Cardiac septum (tissue), 1 donor: Measurements from ENCODE around the gene ADAMTS13. TPM values are rescaled to one million over a fixed set of nuclear protein-coding genes. Genes with fewer than 3 reads are reported as not detected.

ENCODE experiments used
- DNase-seq: peaks from one replicate; pipeline ENCODE4 v3.0.0-alpha.2; 2020; ENCODE audit warnings: low spot score
- intact Hi-C: fragments of 100-400 bp; cut with DNase I; formaldehyde crosslinking; loops from one replicate; pipeline ENCODE4 v1.14.0; 2022
- total RNA-seq: library from RNA; stranded (reverse); fragmentation: NEBNext Ultra II Directional; extraction: Animal tissue kit (Norgen Biotek cat#: 25700); gene quantifications from one replicate; pipeline ENCODE4 v1.2.1, GENCODE V29; 2021
- donor health status: DM: no; HTN: no; CAD: no.

ADAMTS13 gene
- total RNA-seq, 1 donor from 2014 or later: 3.3 TPM

DNA sequence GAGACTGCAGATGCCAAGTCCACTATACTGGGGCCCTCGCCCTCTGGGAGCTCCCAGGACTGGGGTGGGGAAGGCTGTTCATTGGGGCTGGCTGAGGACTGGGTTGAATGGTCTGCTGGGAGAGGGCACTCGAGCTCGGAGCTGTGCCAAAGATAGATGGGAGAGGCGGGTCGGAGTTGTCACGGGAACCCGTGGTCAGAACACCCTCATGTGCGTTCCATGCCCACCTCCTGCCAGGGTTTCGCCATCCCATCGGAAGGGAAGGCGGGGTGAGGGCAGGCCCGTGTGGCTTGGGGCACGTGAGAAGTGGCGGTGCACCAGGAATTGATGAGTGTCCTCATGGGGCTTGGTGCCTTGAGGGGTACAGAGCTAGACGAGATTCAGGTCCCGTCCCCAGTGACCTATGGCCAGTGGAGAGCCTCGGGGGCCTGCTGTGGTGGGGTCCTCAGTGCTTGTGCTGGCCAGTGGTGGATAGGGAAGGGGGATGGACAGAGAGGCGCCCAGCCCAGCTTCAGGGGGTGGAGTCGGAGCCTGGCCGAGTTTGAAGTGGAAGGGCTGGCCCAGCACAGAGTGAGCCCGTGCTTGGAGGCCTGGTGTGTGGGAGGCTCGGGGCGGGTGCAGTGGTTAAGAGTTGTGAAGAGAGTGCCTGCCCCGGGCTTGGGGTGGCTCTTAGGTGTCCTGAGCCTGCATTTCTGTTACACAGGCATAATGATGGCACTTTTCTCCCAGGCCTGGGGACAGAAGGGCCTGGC lies 41.9 kb downstream of the ADAMTS13 start:
- intact Hi-C loops: no loop called here
- DNase-seq: no peak

DNA sequence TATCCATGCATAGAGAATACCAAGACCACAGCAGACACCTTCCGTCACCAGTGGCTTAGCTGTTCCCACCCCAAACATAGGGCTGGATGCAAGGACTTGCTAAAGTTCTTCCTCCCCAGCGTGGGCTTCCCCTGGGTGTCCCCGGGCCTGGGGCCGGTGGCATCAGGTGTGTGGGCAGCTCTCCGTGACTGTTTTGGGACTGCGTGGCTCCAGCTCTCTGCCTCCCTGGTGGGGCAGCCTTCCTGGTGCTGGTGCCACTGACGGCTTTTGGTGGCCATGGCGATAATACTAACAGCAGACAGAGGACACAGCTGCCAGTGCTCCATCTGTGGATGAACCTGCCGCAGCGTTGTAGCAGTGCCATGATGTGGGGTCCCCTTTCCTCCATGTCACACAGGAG lies 42.5 kb downstream of the ADAMTS13 start:
- no peak for DNase-seq
- intact Hi-C loops: no loop called here

- intact Hi-C loops: no loop called here
- no peak for DNase-seq
Measured at GRCh38 chr9:133465984-133466383, 43.8 kb downstream of the ADAMTS13 start.

DNA sequence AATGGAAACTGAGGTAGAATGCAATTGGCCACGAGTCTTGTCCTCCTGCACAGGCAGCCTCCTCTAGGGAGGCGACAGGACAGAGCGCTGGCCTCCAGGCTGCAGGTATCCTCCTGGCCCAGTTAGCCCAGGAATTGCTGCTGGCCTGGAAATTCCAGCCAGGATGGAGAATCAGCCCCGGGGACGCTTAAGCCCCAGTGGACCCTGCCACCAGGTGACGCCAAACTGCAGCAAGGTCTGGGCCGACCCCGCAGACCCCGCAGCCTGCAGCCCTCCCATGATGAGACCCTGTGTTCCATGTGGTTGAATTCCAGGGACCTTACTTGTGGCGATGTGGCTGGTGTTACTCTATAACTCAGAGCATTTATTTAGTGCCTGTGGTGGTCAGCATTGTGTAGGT lies 44.9 kb downstream of the ADAMTS13 start:
- no peak for DNase-seq
- intact Hi-C loops: no loop called here

DNA sequence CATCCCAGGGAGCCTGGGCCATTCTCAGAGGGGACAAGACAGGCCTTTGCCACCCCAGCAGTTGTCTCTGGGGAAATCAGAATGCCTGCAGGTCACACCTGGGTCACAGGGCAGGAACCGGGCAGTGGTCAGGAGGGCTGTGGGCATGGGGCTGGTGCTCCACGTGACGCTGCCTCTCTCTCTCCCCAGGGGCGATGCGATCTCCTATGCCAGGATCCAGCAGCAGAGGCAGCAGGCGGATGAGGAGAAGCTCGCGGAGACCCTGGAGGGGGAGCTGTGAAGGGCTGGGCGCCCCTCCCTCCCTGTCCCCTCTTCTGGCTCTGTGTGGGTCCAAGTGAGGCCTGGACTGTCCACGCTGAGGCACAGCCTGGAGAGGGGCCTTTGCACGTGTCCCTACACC lies 46.2 kb downstream of the ADAMTS13 start:
- intact Hi-C loops: no loop called here

DNA sequence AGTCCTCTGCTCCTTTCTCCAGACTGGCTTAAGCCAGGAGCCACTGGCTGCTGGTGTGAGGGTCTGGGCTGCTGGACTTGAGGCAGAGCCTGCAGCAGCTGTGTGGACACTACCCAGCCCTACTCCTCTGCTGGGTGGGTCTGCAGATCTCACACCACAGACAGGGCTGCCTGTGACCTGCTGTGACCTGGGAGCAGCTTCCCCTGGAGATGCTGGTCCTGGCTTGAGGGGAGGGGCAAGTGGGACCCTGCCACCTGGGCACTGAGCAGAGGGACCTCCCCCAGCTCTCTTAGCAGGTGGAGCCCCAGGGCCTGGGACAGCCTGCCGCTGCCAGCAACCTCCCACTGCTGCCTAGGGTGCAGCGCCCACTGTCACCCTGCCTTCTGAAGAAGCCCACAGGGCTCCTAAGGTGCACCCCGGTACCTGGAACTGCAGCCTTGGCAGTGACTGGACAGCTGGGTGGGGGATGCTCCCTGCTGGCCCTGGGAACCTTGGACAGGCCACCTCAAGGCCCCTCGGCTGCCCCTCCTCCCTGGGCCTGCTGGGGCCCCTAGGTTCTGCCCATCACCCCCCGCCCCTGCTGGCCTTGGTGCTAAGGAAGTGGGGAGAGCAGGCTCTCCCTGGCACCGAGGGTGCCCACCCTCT lies 46.7 kb downstream of the ADAMTS13 start:
- no peak for DNase-seq
- intact Hi-C loops: no loop called here

More for the DNA sequence above, 46.2 kb downstream of the ADAMTS13 start:
- no peak for DNase-seq

DNA sequence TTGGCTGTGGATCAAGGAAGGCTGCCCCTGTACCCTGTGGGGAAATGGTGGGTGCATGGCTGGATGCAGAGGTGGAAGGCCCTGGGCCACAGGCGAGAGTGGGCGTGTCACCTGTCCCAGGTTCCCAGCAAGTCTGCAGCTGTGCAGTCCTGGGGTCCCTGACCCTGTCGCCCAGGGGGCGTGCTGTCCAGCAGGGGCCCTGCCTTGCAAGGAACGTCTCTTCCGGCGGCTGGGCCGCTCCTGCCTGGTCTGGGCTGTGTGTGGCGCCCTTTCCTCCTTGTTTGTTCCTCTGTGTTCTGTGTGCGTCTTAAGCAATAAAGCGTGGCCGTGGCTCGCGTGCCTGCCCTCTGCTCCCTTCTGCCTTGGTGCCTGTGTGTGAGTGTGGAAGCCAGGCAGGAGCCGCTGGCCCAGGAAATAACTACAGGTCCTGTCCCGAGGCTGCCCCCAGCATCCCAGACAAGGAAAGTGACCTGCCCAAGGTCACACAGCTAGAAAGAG lies 48.3 kb downstream of the ADAMTS13 start:
- intact Hi-C loops: loop anchor here (10.0 kb wide), 1 partner anchor 436 kb away; the partner anchor contains the start of gene GTF3C5

GRCh38 chr9:133470988-133471387 lies 48.8 kb downstream of the ADAMTS13 start:
- no peak for DNase-seq
- intact Hi-C loops: loop anchor here (10.0 kb wide), 1 partner anchor 436 kb away; the partner anchor contains the start of gene GTF3C5

More for the DNA sequence above, 48.3 kb downstream of the ADAMTS13 start:
- DNase-seq: no peak

GRCh38 chr9:133471551-133472276 lies 49.5 kb downstream of the ADAMTS13 start:
- intact Hi-C loops: loop anchor here (10.0 kb wide), 1 partner anchor 437 kb away; the partner anchor contains the start of gene GTF3C5
- DNase-seq: no peak

GRCh38 chr9:133472277-133472645 lies 50.1 kb downstream of the ADAMTS13 start:
- intact Hi-C loops: loop anchor here (10.0 kb wide), 1 partner anchor 437 kb away; the partner anchor contains the start of gene GTF3C5
- DNase-seq: no peak

GRCh38 chr9:133472753-133473378 lies 50.7 kb downstream of the ADAMTS13 start:
- no peak for DNase-seq
- intact Hi-C loops: loop anchor here (10.0 kb wide), 1 partner anchor 438 kb away; the partner anchor contains the start of gene GTF3C5

GRCh38 chr9:133473743-133474142 lies 51.6 kb downstream of the ADAMTS13 start:
- DNase-seq: no peak
- intact Hi-C loops: loop anchor here (10.0 kb wide), 1 partner anchor 439 kb away; the partner anchor contains the start of gene GTF3C5

DNA sequence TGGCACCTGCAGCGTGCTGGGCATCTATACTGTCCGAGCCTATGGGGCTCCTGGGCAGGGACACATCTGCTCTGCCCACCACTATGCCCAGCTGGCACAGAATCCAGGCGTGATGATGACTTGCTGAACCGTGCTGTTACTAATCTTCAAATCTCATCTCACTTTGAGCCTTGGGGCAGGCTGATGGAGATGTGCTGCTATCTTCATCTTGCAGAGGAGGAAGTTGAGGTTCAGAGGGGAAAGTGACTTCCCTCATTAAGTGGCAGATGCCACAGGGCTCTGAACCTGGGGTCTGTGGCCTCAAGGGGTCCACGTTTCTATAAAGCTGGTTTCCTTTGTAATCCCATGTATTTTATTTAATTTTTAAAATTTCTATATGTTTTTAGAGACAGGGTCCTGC lies 52.0 kb downstream of the ADAMTS13 start:
- intact Hi-C loops: loop anchor here (10.0 kb wide), 1 partner anchor 439 kb away; the partner anchor contains the start of gene GTF3C5
- no peak for DNase-seq

DNA sequence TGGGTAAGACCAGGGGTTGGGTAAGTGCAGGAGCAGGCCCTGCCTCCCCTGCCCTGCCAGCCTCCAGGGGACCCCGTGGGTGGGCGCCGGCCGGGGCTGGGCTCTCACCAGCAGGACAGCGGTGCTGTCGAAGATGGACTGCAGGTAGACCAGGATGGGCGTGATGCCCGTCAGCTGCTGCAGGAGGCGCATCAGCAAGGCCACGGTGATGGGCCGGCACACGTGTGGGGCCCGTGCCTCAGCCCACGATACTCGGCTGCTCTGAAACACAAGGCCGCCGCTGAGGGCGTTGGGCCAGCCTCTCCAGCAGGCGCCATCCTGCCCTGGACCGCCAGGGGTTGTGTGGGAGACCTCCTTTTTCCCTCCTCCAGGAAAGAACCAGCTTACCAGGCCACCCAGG lies 52.7 kb downstream of the ADAMTS13 start:
- intact Hi-C loops: loop anchor here (5.0 to 10.0 kb wide), 2 partner anchors 53 to 440 kb away; partner anchors contain the start of genes ADAMTS13 and GTF3C5

DNA sequence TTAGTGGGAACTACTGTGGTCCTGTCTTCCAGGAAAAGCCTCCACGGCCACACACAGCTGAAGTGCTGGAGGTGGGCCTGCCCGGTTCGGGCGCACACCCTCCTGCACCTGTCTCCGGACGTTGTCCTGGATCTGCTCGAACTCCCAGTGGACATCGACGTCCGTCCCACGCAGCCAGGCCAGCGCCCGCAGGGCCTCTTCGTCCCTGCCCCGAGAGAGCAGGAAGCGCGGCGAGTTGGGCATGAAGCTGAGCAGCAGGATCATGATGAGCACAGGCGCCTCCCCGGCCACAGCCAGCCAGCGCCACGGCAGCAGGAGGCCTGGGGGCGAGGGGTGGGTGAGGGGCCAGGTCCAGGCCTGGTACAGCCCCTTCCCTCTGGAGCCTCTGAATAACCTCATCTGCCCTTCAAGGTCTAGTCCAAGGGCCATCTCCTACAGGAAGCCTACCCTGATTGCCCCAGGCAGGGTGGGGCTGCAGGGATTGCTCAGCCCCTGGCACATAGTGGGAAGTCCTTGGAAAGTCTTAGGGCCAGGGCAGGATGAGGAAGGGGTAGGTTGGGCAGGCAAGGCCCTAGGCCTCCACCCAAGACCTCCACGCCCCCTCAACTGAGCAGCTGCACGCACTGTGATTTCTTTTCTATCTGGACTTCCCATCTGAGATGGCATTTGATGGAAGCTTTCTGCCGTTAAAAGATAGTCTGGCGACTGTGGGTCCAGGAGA lies 53.3 kb downstream of the ADAMTS13 start:
- intact Hi-C loops: loop anchor here (5.0 to 10.0 kb wide), 2 partner anchors 53 to 441 kb away; partner anchors contain the start of genes ADAMTS13 and GTF3C5
- DNase-seq: no peak

More for the DNA sequence above, 52.7 kb downstream of the ADAMTS13 start:
- no peak for DNase-seq

DNA sequence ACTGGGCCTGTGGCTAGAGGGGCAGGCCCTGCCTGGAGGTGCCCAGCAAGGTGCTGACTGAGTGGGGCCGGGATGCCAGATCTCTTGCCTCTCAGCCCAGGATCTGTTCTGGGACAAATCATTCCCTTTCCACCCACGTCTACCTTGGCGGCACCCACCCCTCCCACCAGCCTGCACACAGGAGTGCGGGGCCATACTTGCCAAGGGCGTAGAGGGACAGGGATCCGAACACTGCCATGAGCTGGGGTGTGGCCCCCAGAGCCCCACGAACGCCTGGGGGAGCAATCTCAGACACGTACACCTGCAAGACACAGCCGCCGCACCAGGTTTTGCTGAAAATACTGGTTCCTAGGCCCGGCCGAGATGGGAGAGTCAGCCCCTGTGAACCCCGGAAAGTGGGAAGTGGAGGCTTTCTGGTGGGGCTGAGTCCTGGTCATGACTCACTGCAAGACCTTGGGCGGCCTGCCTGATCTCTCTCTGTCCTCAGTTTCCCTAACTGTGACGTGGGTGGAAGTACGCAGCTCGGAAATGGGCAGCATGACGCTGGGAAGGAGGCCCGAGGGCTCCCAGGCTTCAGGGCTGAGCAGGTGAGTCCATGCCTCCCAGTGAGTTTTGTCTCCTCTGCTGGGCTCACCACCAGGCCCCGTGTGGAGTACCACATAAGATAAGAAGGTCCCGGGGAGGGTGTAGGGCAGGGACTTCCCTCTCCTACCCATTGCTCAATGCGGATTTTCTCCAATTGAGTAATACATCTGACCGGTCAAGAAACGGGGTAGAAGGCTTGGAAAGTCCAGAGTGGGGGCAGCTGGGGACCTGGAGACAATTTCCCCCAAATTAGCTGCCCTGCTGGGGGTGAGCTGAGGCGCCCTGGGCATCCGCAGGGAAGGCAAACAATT lies 54.1 kb downstream of the ADAMTS13 start:
- no peak for DNase-seq
- intact Hi-C loops: loop anchor here (5.0 to 10.0 kb wide), 2 partner anchors 54 to 441 kb away; partner anchors contain the start of genes ADAMTS13 and GTF3C5

- intact Hi-C loops: loop anchor here (5.0 to 10.0 kb wide), 2 partner anchors 55 to 442 kb away; partner anchors contain the start of genes ADAMTS13 and GTF3C5
- DNase-seq: no peak
Measured at GRCh38 chr9:133476941-133477340, 54.8 kb downstream of the ADAMTS13 start.
